ENCODE results near the gene TTC3.

The TTC3 gene

DNA sequence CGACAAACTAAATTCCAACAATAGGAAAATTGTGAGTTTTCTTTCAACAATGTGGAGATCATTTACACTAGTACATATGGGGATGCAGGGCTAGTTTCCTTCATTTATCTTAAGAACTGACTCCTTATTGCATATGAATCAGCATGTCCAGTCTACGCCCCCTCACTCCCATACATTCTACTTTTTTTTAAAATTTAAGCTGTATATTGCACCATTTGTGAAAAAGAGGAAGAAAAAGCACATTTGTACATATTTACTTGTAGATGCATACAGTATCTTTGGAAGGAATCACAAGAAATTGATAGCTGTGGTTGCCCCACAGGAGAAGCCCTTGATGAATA, 178.2 kb downstream of the TTC3 start:
- H3K36me3 ChIP-seq (replicated peaks; ENCODE audit: insufficient read depth, low read length), result no peaks in the 10 kb centered on the region
- no peak overlapping the region for H3K4me2 ChIP-seq (ENCODE audit: low read depth, low read length)
- TF ChIP-seq EZH2phosphoT487 (IDR thresholded peaks at IDR 0.05; ENCODE audit: low read length) (no peak), EZH2 (optimal IDR thresholded peaks at IDR 0.05; ENCODE audit: low read depth, low read length) (no peak)
- TF ChIP-seq, protein P1, sequence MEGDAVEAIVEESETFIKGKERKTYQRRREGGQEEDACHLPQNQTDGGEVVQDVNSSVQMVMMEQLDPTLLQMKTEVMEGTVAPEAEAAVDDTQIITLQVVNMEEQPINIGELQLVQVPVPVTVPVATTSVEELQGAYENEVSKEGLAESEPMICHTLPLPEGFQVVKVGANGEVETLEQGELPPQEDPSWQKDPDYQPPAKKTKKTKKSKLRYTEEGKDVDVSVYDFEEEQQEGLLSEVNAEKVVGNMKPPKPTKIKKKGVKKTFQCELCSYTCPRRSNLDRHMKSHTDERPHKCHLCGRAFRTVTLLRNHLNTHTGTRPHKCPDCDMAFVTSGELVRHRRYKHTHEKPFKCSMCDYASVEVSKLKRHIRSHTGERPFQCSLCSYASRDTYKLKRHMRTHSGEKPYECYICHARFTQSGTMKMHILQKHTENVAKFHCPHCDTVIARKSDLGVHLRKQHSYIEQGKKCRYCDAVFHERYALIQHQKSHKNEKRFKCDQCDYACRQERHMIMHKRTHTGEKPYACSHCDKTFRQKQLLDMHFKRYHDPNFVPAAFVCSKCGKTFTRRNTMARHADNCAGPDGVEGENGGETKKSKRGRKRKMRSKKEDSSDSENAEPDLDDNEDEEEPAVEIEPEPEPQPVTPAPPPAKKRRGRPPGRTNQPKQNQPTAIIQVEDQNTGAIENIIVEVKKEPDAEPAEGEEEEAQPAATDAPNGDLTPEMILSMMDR (IDR thresholded peaks at IDR 0.05; ENCODE audit: low read length), result no peak
- H4K20me1 ChIP-seq (ENCODE audit: insufficient read depth, low read length), result peaks cover 20% of the 10 kb centered on the region
- H3K4me3 ChIP-seq (ENCODE audit: low read length), result no peak overlapping the region
- H3K4me1 ChIP-seq (ENCODE audit: low read length), result 0 out of 2 replicates have a peak, but pooled peaks cover 2% of the 10 kb centered on the region
- no peaks in the 10 kb centered on the region for H3F3A ChIP-seq (ENCODE audit: insufficient read depth, low read length)
- H3K9ac ChIP-seq (ENCODE audit: low read length), result no peak overlapping the region
- H3K27ac ChIP-seq (ENCODE audit: low read length), result no peak overlapping the region
- DNase-seq, result no peak
- no peaks in the 10 kb centered on the region for H3K9me3 ChIP-seq (replicated peaks; ENCODE audit: insufficient read depth, low read length)
- no peaks in the 10 kb centered on the region for H3K27me3 ChIP-seq (replicated peaks; ENCODE audit: insufficient read depth, low read length)
- peaks cover 96% of the 10 kb centered on the region for H3K79me2 ChIP-seq (ENCODE audit: low read length)
- no peak overlapping the region for H2AFZ ChIP-seq (ENCODE audit: low read length)
- no peaks in the 10 kb centered on the region for H3K9me2 ChIP-seq (replicated peaks; ENCODE audit: insufficient read depth, low read length)

Measured in MM.1S (cell line).